DND-41 (cell line): ENCODE measurements around the gene PRKAB1.

ENCODE experiments used
- EZH2 ChIP-seq: IDR thresholded peaks from 3 replicates; pipeline ENCODE4 v1.6.1; 2012; ENCODE audit warnings: borderline replicate concordance, low read depth, mild to moderate bottlenecking, moderate library complexity, low read length, inconsistent platforms; ENCODE audit not compliant: severe bottlenecking
- TF ChIP-seq, protein P1 (sequence below): IDR thresholded peaks from 2 replicates; pipeline ENCODE4 v1.5.1; 2012; ENCODE audit warnings: borderline replicate concordance, low read length, moderate library complexity, mild to moderate bottlenecking; ENCODE audit not compliant: poor library complexity, severe bottlenecking; ENCODE audit errors: extremely low read depth

DNA sequence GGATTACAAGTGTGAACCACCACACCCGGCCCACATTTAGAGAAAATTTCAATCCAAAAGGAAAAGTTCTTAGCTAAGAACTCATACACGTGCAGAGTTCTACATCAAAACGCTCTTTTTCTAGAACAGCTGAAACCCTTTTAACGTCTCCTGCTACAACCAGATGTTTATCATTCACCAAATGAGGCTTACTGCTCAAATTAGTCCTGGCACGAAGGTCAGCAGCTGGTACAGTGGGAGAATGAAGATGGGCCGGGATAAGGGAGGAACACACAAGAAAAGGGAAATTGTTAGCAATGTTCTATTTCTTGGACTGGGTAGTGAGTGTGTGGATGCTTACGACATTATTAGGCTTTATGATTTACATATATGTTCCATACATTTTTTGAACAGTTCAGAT is 37.2 kb downstream of the PRKAB1 start:
- TF ChIP-seq, protein P1, sequence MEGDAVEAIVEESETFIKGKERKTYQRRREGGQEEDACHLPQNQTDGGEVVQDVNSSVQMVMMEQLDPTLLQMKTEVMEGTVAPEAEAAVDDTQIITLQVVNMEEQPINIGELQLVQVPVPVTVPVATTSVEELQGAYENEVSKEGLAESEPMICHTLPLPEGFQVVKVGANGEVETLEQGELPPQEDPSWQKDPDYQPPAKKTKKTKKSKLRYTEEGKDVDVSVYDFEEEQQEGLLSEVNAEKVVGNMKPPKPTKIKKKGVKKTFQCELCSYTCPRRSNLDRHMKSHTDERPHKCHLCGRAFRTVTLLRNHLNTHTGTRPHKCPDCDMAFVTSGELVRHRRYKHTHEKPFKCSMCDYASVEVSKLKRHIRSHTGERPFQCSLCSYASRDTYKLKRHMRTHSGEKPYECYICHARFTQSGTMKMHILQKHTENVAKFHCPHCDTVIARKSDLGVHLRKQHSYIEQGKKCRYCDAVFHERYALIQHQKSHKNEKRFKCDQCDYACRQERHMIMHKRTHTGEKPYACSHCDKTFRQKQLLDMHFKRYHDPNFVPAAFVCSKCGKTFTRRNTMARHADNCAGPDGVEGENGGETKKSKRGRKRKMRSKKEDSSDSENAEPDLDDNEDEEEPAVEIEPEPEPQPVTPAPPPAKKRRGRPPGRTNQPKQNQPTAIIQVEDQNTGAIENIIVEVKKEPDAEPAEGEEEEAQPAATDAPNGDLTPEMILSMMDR, result no peak
- TF ChIP-seq EZH2, result no peak
